ENCODE measurements around the gene SLC15A3.

The SLC15A3 gene

GRCh38 chr11:60921259-60921658 lies 30.7 kb downstream of the SLC15A3 start:
- peaks cover 32 to 72% of the 10 kb centered on the region in 2 donors for H3K36me3 ChIP-seq (replicated peaks in 1 of 2; ENCODE audit: control insufficient read depth in 2 of 2, insufficient read depth in 2 of 2, low read length in 2 of 2)
- H3K4me2 ChIP-seq (ENCODE audit: insufficient read depth, low read length, poor library complexity, severe bottlenecking) = no peak overlapping the region
- WGBS, 2 donors (ENCODE audit: extremely low coverage in 2 of 2, insufficient read length in 2 of 2, insufficient replicate concordance in 1 of 2) = no CpG with 5 or more reads among the region's 11 CpGs
- no peak overlapping the region for H3K23ac ChIP-seq (ENCODE audit: low read depth, low read length, poor library complexity)
- peaks cover 5% of the 10 kb centered on the region for H3K79me1 ChIP-seq (ENCODE audit: low read depth, low read length)
- H3K9me3 ChIP-seq (replicated peaks in 1 of 2; ENCODE audit: control insufficient read depth in 2 of 2, insufficient read depth in 1 of 2, low read depth in 1 of 2, low read length in 2 of 2) = no peaks in the 10 kb centered on the region
- peak overlapping the region; percentile 54 for H3K9ac ChIP-seq (ENCODE audit: low read depth, low read length, poor library complexity)
- no peak overlapping the region for H3K4ac ChIP-seq (ENCODE audit: low read length)
- no peak overlapping the region for H3K4me3 ChIP-seq (ENCODE audit: low read length in 2 of 2)
- H2AK5ac ChIP-seq (ENCODE audit: low read depth, low read length) = no peak overlapping the region
- no peak overlapping the region for H2BK15ac ChIP-seq (ENCODE audit: low read length)
- no peak overlapping the region for H4K91ac ChIP-seq (ENCODE audit: low read depth, low read length, poor library complexity)
- no peak overlapping the region for H3K18ac ChIP-seq (ENCODE audit: low read length)
- no peak overlapping the region for H3K27ac ChIP-seq (replicated peaks; ENCODE audit: low read length)
- H4K8ac ChIP-seq (ENCODE audit: low read depth, low read length) = no peak overlapping the region
- no peak overlapping the region for H2BK12ac ChIP-seq (ENCODE audit: low read length)
- H2AFZ ChIP-seq (ENCODE audit: low read length) = no peak overlapping the region
- no peak for DNase-seq (ENCODE audit: low spot score)
- no peak overlapping the region for H2BK120ac ChIP-seq (ENCODE audit: low read depth, low read length)
- H3K4me1 ChIP-seq (ENCODE audit: control insufficient read depth in 2 of 2, insufficient read depth in 1 of 2, low read depth in 1 of 2, low read length in 2 of 2) = peaks cover 14 to 15% of the 10 kb centered on the region in 2 donors
- H2BK5ac ChIP-seq (ENCODE audit: low read length) = no peak overlapping the region
- H3K14ac ChIP-seq (ENCODE audit: low read length) = no peak overlapping the region
- H3K27me3 ChIP-seq (ENCODE audit: control insufficient read depth in 3 of 3, insufficient read depth in 3 of 3, low read depth in 1 of 3, low read length in 3 of 3) = no peaks in the 10 kb centered on the region

GRCh38 chr11:60919956-60920355 lies 32.0 kb downstream of the SLC15A3 start:
- H3K79me1 ChIP-seq (ENCODE audit: low read depth, low read length) = peaks cover 5% of the 10 kb centered on the region
- H3K9me3 ChIP-seq (replicated peaks in 1 of 2; ENCODE audit: control insufficient read depth in 2 of 2, insufficient read depth in 1 of 2, low read depth in 1 of 2, low read length in 2 of 2) = no peaks in the 10 kb centered on the region
- H2AFZ ChIP-seq (ENCODE audit: low read length) = no peak overlapping the region
- no peak overlapping the region for H3K14ac ChIP-seq (ENCODE audit: low read length)
- no peak overlapping the region for H2BK12ac ChIP-seq (ENCODE audit: low read length)
- H3K4me3 ChIP-seq (ENCODE audit: low read length in 2 of 2) = no peak overlapping the region
- no peak overlapping the region for H2BK15ac ChIP-seq (ENCODE audit: low read length)
- H3K18ac ChIP-seq (ENCODE audit: low read length) = no peak overlapping the region
- no peak overlapping the region for H3K4me2 ChIP-seq (ENCODE audit: insufficient read depth, low read length, poor library complexity, severe bottlenecking)
- no peak overlapping the region for H2BK120ac ChIP-seq (ENCODE audit: low read depth, low read length)
- no peak overlapping the region for H4K8ac ChIP-seq (ENCODE audit: low read depth, low read length)
- no peak overlapping the region for H3K27ac ChIP-seq (replicated peaks; ENCODE audit: low read length)
- H3K23ac ChIP-seq (ENCODE audit: low read depth, low read length, poor library complexity) = no peak overlapping the region
- H3K27me3 ChIP-seq (ENCODE audit: control insufficient read depth in 3 of 3, insufficient read depth in 3 of 3, low read depth in 1 of 3, low read length in 3 of 3) = no peaks in the 10 kb centered on the region
- WGBS, 2 donors (ENCODE audit: extremely low coverage in 2 of 2, insufficient read length in 2 of 2, insufficient replicate concordance in 1 of 2) = no CpG with 5 or more reads among the region's 2 CpGs
- no peak overlapping the region for H3K4ac ChIP-seq (ENCODE audit: low read length)
- H4K91ac ChIP-seq (ENCODE audit: low read depth, low read length, poor library complexity) = no peak overlapping the region
- no peak overlapping the region for H2AK5ac ChIP-seq (ENCODE audit: low read depth, low read length)
- H3K36me3 ChIP-seq (replicated peaks in 1 of 2; ENCODE audit: control insufficient read depth in 2 of 2, insufficient read depth in 2 of 2, low read length in 2 of 2) = peaks cover 32 to 76% of the 10 kb centered on the region in 2 donors
- H2BK5ac ChIP-seq (ENCODE audit: low read length) = no peak overlapping the region
- no peak for DNase-seq (ENCODE audit: low spot score)
- peaks cover 12% of the 10 kb centered on the region in 2 donors for H3K4me1 ChIP-seq (ENCODE audit: control insufficient read depth in 2 of 2, insufficient read depth in 1 of 2, low read depth in 1 of 2, low read length in 2 of 2)
- no peak overlapping the region for H3K9ac ChIP-seq (ENCODE audit: low read depth, low read length, poor library complexity)

GRCh38 chr11:60919320-60919719 lies 32.7 kb downstream of the SLC15A3 start:
- Histone ChIP-seq H3K4me1 (ENCODE audit: control insufficient read depth in 2 of 2, insufficient read depth in 1 of 2, low read depth in 1 of 2, low read length in 2 of 2) (peaks cover 12% of the 10 kb centered on the region in 2 donors), H2BK12ac (ENCODE audit: low read length) (no peak overlapping the region), H4K91ac (ENCODE audit: low read depth, low read length, poor library complexity) (no peak overlapping the region), H3K23ac (ENCODE audit: low read depth, low read length, poor library complexity) (no peak overlapping the region), H4K8ac (ENCODE audit: low read depth, low read length) (no peak overlapping the region), H3K14ac (ENCODE audit: low read length) (no peak overlapping the region), H3K4me3 (ENCODE audit: low read length in 2 of 2) (no peak overlapping the region), H3K27ac (replicated peaks; ENCODE audit: low read length) (no peak overlapping the region), H3K4me2 (ENCODE audit: insufficient read depth, low read length, poor library complexity, severe bottlenecking) (no peak overlapping the region), H2BK15ac (ENCODE audit: low read length) (no peak overlapping the region), H3K36me3 (replicated peaks in 1 of 2; ENCODE audit: control insufficient read depth in 2 of 2, insufficient read depth in 2 of 2, low read length in 2 of 2) (peaks cover 32 to 76% of the 10 kb centered on the region in 2 donors), H3K18ac (ENCODE audit: low read length) (no peak overlapping the region), H3K27me3 (ENCODE audit: control insufficient read depth in 3 of 3, insufficient read depth in 3 of 3, low read depth in 1 of 3, low read length in 3 of 3) (no peaks in the 10 kb centered on the region), H3K4ac (ENCODE audit: low read length) (no peak overlapping the region), H3K9ac (ENCODE audit: low read depth, low read length, poor library complexity) (no peak overlapping the region), H2AFZ (ENCODE audit: low read length) (no peak overlapping the region), H3K9me3 (replicated peaks in 1 of 2; ENCODE audit: control insufficient read depth in 2 of 2, insufficient read depth in 1 of 2, low read depth in 1 of 2, low read length in 2 of 2) (no peaks in the 10 kb centered on the region), H2BK120ac (ENCODE audit: low read depth, low read length) (no peak overlapping the region), H2AK5ac (ENCODE audit: low read depth, low read length) (no peak overlapping the region), H2BK5ac (ENCODE audit: low read length) (no peak overlapping the region), H3K79me1 (ENCODE audit: low read depth, low read length) (peaks cover 9% of the 10 kb centered on the region)
- no CpG with 5 or more reads among the region's 1 CpG for WGBS, 2 donors (ENCODE audit: extremely low coverage in 2 of 2, insufficient read length in 2 of 2, insufficient replicate concordance in 1 of 2)
- no peak for DNase-seq (ENCODE audit: low spot score)

GRCh38 chr11:60918939-60919265 lies 33.1 kb downstream of the SLC15A3 start:
- no peak overlapping the region for H3K23ac ChIP-seq (ENCODE audit: low read depth, low read length, poor library complexity)
- H3K79me1 ChIP-seq (ENCODE audit: low read depth, low read length) = peaks cover 9% of the 10 kb centered on the region
- H3K9me3 ChIP-seq (replicated peaks in 1 of 2; ENCODE audit: control insufficient read depth in 2 of 2, insufficient read depth in 1 of 2, low read depth in 1 of 2, low read length in 2 of 2) = no peaks in the 10 kb centered on the region
- WGBS, 2 donors (ENCODE audit: extremely low coverage in 2 of 2, insufficient read length in 2 of 2, insufficient replicate concordance in 1 of 2) = no CpG with 5 or more reads among the region's 2 CpGs
- H4K8ac ChIP-seq (ENCODE audit: low read depth, low read length) = no peak overlapping the region
- no peak overlapping the region for H2BK120ac ChIP-seq (ENCODE audit: low read depth, low read length)
- no peak overlapping the region for H3K18ac ChIP-seq (ENCODE audit: low read length)
- H4K91ac ChIP-seq (ENCODE audit: low read depth, low read length, poor library complexity) = no peak overlapping the region
- H3K27me3 ChIP-seq (ENCODE audit: control insufficient read depth in 3 of 3, insufficient read depth in 3 of 3, low read depth in 1 of 3, low read length in 3 of 3) = no peaks in the 10 kb centered on the region
- no peak overlapping the region for H2BK5ac ChIP-seq (ENCODE audit: low read length)
- H2BK12ac ChIP-seq (ENCODE audit: low read length) = no peak overlapping the region
- DNase-seq (ENCODE audit: low spot score) = no peak
- no peak overlapping the region for H3K4ac ChIP-seq (ENCODE audit: low read length)
- H3K36me3 ChIP-seq (replicated peaks in 1 of 2; ENCODE audit: control insufficient read depth in 2 of 2, insufficient read depth in 2 of 2, low read length in 2 of 2) = peaks cover 32 to 76% of the 10 kb centered on the region in 2 donors
- no peak overlapping the region for H3K14ac ChIP-seq (ENCODE audit: low read length)
- no peak overlapping the region for H2BK15ac ChIP-seq (ENCODE audit: low read length)
- no peak overlapping the region for H3K4me2 ChIP-seq (ENCODE audit: insufficient read depth, low read length, poor library complexity, severe bottlenecking)
- no peak overlapping the region for H2AK5ac ChIP-seq (ENCODE audit: low read depth, low read length)
- no peak overlapping the region for H3K4me3 ChIP-seq (ENCODE audit: low read length in 2 of 2)
- no peak overlapping the region for H3K27ac ChIP-seq (replicated peaks; ENCODE audit: low read length)
- H3K4me1 ChIP-seq (ENCODE audit: control insufficient read depth in 2 of 2, insufficient read depth in 1 of 2, low read depth in 1 of 2, low read length in 2 of 2) = peaks cover 9% of the 10 kb centered on the region in 2 donors
- no peak overlapping the region for H3K9ac ChIP-seq (ENCODE audit: low read depth, low read length, poor library complexity)
- H2AFZ ChIP-seq (ENCODE audit: low read length) = no peak overlapping the region

All from neuronal stem cell (in vitro differentiated cells).